Measurements from ENCODE around the gene BCL7A. TPM values are rescaled to one million over a fixed set of nuclear protein-coding genes. Genes with fewer than 3 reads are reported as not detected.

The BCL7A gene
- total RNA-seq, 1 experiment from 2014 or later, result 6.3 TPM

GRCh38 chr12:121976950-121977349, 44.7 kb upstream of the BCL7A start:
- H3K79me2 ChIP-seq (ENCODE audit: low read depth), result no peaks in the 10 kb centered on the region
- H3K4me1 ChIP-seq (replicated peaks; ENCODE audit: insufficient read depth), result no peaks in the 10 kb centered on the region
- no peaks in the 10 kb centered on the region for H3K27me3 ChIP-seq (ENCODE audit: insufficient read depth, low read depth)
- no peaks in the 10 kb centered on the region for H3F3A ChIP-seq (ENCODE audit: insufficient read depth, low read depth)
- H3K4me3 ChIP-seq, result no peak overlapping the region
- BruUV-seq (replicated peaks), result no TSS peak
- no peak overlapping the region for H2AFZ ChIP-seq
- ChIA-PET CTCF (no interaction called here), POLR2A (ENCODE audit: unreplicated experiment) (no interaction called here)
- TF ChIP-seq EZH2 (IDR thresholded peaks at IDR 0.05; ENCODE audit: low read depth), result no peak
- no peak for TF ChIP-seq CTCF (conservative IDR thresholded peaks at IDR 0.05)
- no peaks in the 10 kb centered on the region for H3K36me3 ChIP-seq (ENCODE audit: low read depth)
- no peaks in the 10 kb centered on the region for H4K20me1 ChIP-seq (ENCODE audit: insufficient read depth)
- no peak overlapping the region for H3K27ac ChIP-seq
- DNase-seq, result no peak
- intact Hi-C loops (cut with micrococcal nuclease; ENCODE audit: unreplicated experiment), result no loop called here
- no peaks in the 10 kb centered on the region for H3K9me3 ChIP-seq (ENCODE audit: insufficient read depth, low read depth)
- no peaks in the 10 kb centered on the region for H3K9me2 ChIP-seq (ENCODE audit: insufficient read depth)
- H3K4me2 ChIP-seq, result no peak overlapping the region

- H3F3A ChIP-seq (ENCODE audit: insufficient read depth, low read depth), result no peaks in the 10 kb centered on the region
- CTCF ChIA-PET, result interaction anchor here (0.6 kb wide), 1 partner anchor 12 kb away, joined by 3 read pairs; no protein-coding TSS in a partner anchor
- no peaks in the 10 kb centered on the region; the same call in 1 of the 2 replicates for H4K20me1 ChIP-seq (ENCODE audit: insufficient read depth)
- POLR2A ChIA-PET (ENCODE audit: unreplicated experiment), result no interaction called here
- H3K27me3 ChIP-seq (ENCODE audit: insufficient read depth, low read depth), result no peaks in the 10 kb centered on the region
- intact Hi-C loops (cut with micrococcal nuclease; ENCODE audit: unreplicated experiment), result no loop called here
- no peak for DNase-seq
- no peak overlapping the region for H3K27ac ChIP-seq
- BruUV-seq (replicated peaks), result no TSS peak
- H3K79me2 ChIP-seq (ENCODE audit: low read depth), result no peaks in the 10 kb centered on the region
- H3K9me3 ChIP-seq (ENCODE audit: insufficient read depth, low read depth), result no peaks in the 10 kb centered on the region
- H3K4me2 ChIP-seq, result no peak overlapping the region
- no peaks in the 10 kb centered on the region for H3K9me2 ChIP-seq (ENCODE audit: insufficient read depth)
- no peak overlapping the region for H2AFZ ChIP-seq
- TF ChIP-seq CTCF (conservative IDR thresholded peaks at IDR 0.05), result no peak
- TF ChIP-seq EZH2 (IDR thresholded peaks at IDR 0.05; ENCODE audit: low read depth), result no peak
- no peaks in the 10 kb centered on the region for H3K4me1 ChIP-seq (replicated peaks; ENCODE audit: insufficient read depth)
- no peak overlapping the region for H3K4me3 ChIP-seq
- no peaks in the 10 kb centered on the region for H3K36me3 ChIP-seq (ENCODE audit: low read depth)
These were observed 41.3 kb upstream of the BCL7A start for GRCh38 chr12:121980191-121980891.

- Histone ChIP-seq H3K36me3 (ENCODE audit: low read depth) (no peaks in the 10 kb centered on the region), H3K27ac (no peak overlapping the region), H3K4me1 (replicated peaks; ENCODE audit: insufficient read depth) (no peaks in the 10 kb centered on the region), H4K20me1 (ENCODE audit: insufficient read depth) (no peaks in the 10 kb centered on the region; the same call in 1 of the 2 replicates), H3K27me3 (ENCODE audit: insufficient read depth, low read depth) (no peaks in the 10 kb centered on the region), H3K9me2 (ENCODE audit: insufficient read depth) (no peaks in the 10 kb centered on the region), H3F3A (ENCODE audit: insufficient read depth, low read depth) (no peaks in the 10 kb centered on the region), H3K4me3 (no peak overlapping the region), H3K4me2 (no peak overlapping the region), H3K9me3 (ENCODE audit: insufficient read depth, low read depth) (no peaks in the 10 kb centered on the region), H2AFZ (no peak overlapping the region), H3K79me2 (ENCODE audit: low read depth) (no peaks in the 10 kb centered on the region)
- intact Hi-C loops (cut with micrococcal nuclease; ENCODE audit: unreplicated experiment), result no loop called here
- TF ChIP-seq CTCF (conservative IDR thresholded peaks at IDR 0.05), result no peak
- TF ChIP-seq EZH2 (IDR thresholded peaks at IDR 0.05; ENCODE audit: low read depth), result no peak
- CTCF ChIA-PET, result interaction anchor here (0.6 kb wide), 1 partner anchor 12 kb away, joined by 3 read pairs; no protein-coding TSS in a partner anchor
- BruUV-seq (replicated peaks), result no TSS peak
- POLR2A ChIA-PET (ENCODE audit: unreplicated experiment), result no interaction called here
- DNase-seq, result no peak
These were observed 40.8 kb upstream of the BCL7A start for GRCh38 chr12:121980892-121981272.

Measured in PC-9 (cell line).